Measurements from ENCODE around the gene MRAP2. TPM values are rescaled to one million over a fixed set of nuclear protein-coding genes. Genes with fewer than 3 reads are reported as not detected.
"Not testable (repeated sequence)": the region's sequence is repeated elsewhere in the genome, so short reads cannot be mapped to it uniquely, and the experiment has no call there.

Gene MRAP2
- polyA plus RNA-seq, 1 donor, result 26.8 TPM

GRCh38 chr6:84074988-84075781 lies 41.6 kb downstream of the MRAP2 start:
- DNase-seq (ENCODE audit: low read depth), result no peak

GRCh38 chr6:84077645-84078044 lies 44.1 kb downstream of the MRAP2 start:
- DNase-seq (ENCODE audit: low read depth), result no peak

GRCh38 chr6:84078335-84078734 lies 44.8 kb downstream of the MRAP2 start:
- DNase-seq (ENCODE audit: low read depth), result no peak

- no peak for DNase-seq (ENCODE audit: low read depth)
Measured at GRCh38 chr6:84081222-84081621, 47.6 kb downstream of the MRAP2 start.

- no peak for DNase-seq (ENCODE audit: low read depth)
Measured at GRCh38 chr6:84082689-84083265, 49.2 kb downstream of the MRAP2 start.

GRCh38 chr6:84084705-84085104 lies 51.1 kb downstream of the MRAP2 start:
- DNase-seq (ENCODE audit: low read depth), result not testable (repeated sequence)

- no peak for DNase-seq (ENCODE audit: low read depth)
Measured at GRCh38 chr6:84086056-84086455, 52.5 kb downstream of the MRAP2 start.

- no peak for DNase-seq (ENCODE audit: low read depth)
Measured at GRCh38 chr6:84086545-84087429, 53.2 kb downstream of the MRAP2 start.

- DNase-seq (ENCODE audit: low read depth), result no peak
Measured at GRCh38 chr6:84089081-84089480, 55.5 kb downstream of the MRAP2 start.

- no peak for DNase-seq (ENCODE audit: low read depth)
Measured at GRCh38 chr6:84089552-84089951, 56.0 kb downstream of the MRAP2 start.

- DNase-seq (ENCODE audit: low read depth), result no peak
Measured at GRCh38 chr6:84093441-84094435, 60.2 kb downstream of the MRAP2 start.

- DNase-seq (ENCODE audit: low read depth), result no peak
Measured at GRCh38 chr6:84095156-84095555, 61.6 kb downstream of the MRAP2 start.

- DNase-seq (ENCODE audit: low read depth), result no peak
Measured at GRCh38 chr6:84103029-84103428, 69.5 kb downstream of the MRAP2 start.

- not testable (repeated sequence) for DNase-seq (ENCODE audit: low read depth)
Measured at GRCh38 chr6:84105215-84105924, 71.8 kb downstream of the MRAP2 start.

- no peak for DNase-seq (ENCODE audit: low read depth)
Measured at GRCh38 chr6:84107495-84107894, 73.9 kb downstream of the MRAP2 start.

- not testable (repeated sequence) for DNase-seq (ENCODE audit: low read depth)
Measured at GRCh38 chr6:84111351-84111750, 77.8 kb downstream of the MRAP2 start.

- DNase-seq (ENCODE audit: low read depth), result not testable (repeated sequence)
Measured at GRCh38 chr6:84114933-84115594, 81.5 kb downstream of the MRAP2 start.

- DNase-seq (ENCODE audit: low read depth), result no peak
Measured at GRCh38 chr6:84118191-84118590, 84.6 kb downstream of the MRAP2 start.

GRCh38 chr6:84119277-84119676 lies 85.7 kb downstream of the MRAP2 start:
- DNase-seq (ENCODE audit: low read depth), result no peak

GRCh38 chr6:84123186-84123585 lies 89.6 kb downstream of the MRAP2 start:
- DNase-seq (ENCODE audit: low read depth), result no peak
